NT2/D1 (cell line): ENCODE results near the gene ESCO1.
"Not testable (repeated sequence)": the region's sequence is repeated elsewhere in the genome, so short reads cannot be mapped to it uniquely, and the experiment has no call there.

ENCODE experiments used
- DNase-seq: peaks from one replicate; pipeline ENCODE4 v3.0.0-alpha.2; 2011; ENCODE audit warnings: low read depth, low spot score
- H3K27me3 ChIP-seq: 2 replicates; pipeline ENCODE4 v1.6.0; 2011; ENCODE audit warnings: mild to moderate bottlenecking; ENCODE audit not compliant: insufficient read length, insufficient read depth
- H3K36me3 ChIP-seq: 2 replicates; pipeline ENCODE4 v1.6.1; 2011; ENCODE audit warnings: mild to moderate bottlenecking, low read length, mixed read lengths; ENCODE audit not compliant: insufficient read depth, insufficient read length
- H3K4me1 ChIP-seq: 2 replicates; pipeline ENCODE4 v1.5.1; 2011; ENCODE audit not compliant: insufficient read depth, insufficient read length
- H3K4me3 ChIP-seq: 2 replicates; pipeline ENCODE4 v1.5.1; 2011; ENCODE audit warnings: low read depth; ENCODE audit not compliant: insufficient read length
- H3K9ac ChIP-seq: 2 replicates; pipeline ENCODE4 v1.6.0; 2011; ENCODE audit warnings: low read depth; ENCODE audit not compliant: insufficient read length
- H3K9me3 ChIP-seq: 2 replicates; pipeline ENCODE4 v1.5.1; 2011; ENCODE audit warnings: mild to moderate bottlenecking, low read length; ENCODE audit not compliant: insufficient read depth
- SUZ12 ChIP-seq: IDR thresholded peaks from 2 replicates; pipeline ENCODE4 v1.6.1; 2011; ENCODE audit not compliant: insufficient read length, insufficient read depth; ENCODE audit errors: extremely low read depth
- YY1 ChIP-seq: IDR thresholded peaks from 2 replicates; pipeline ENCODE4 v1.6.1; 2011; ENCODE audit not compliant: insufficient read length, insufficient read depth
- ZNF274 ChIP-seq: IDR thresholded peaks from 2 replicates; pipeline ENCODE4 v1.6.1; 2011; ENCODE audit warnings: mild to moderate bottlenecking, low read depth, low read length

The ESCO1 gene

DNA sequence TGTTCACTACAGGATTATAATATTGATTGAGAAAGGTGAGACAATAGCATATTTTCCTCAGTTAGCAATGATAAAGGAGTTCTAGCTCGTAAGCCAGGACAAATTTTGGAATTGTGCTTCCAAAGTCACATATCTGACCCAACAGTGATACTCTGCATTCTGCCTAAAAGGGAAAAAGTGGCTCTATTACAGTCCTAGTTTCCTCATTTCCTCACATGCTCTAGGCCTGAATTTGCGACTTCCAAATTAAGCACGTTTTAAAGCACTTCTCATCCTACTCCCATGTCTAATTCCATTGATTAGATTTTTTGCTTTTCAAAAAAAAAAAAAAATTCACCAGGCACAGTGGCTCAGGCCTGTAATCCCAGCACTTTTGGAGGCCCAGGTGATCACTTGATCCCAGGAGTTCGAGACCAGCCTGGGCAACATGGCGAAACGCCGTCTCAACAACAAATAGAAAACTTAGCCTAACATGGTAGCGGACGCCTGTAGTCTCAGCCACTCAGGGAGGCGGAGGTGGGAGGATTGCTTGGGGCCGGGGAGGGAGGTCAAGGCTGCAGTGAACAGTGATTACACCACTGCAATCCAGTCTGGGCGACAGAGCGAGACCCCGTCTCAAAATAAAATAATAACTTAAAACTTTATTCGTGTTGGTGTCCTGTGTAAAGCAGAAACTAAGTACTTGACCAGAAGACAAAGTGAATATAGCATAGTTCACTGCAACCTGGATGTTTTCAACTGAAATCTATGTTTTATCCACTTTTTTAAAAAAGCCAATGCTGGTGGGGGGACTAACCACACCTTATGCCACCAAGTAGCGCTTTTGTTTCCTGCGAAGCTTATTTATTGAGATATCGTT is 1.5 kb downstream of the ESCO1 start:
- Histone ChIP-seq H3K4me1 (no peaks in the 10 kb centered on the region), H3K4me3 (peak overlapping the region; percentile 96), H3K36me3 (no peaks in the 10 kb centered on the region), H3K9me3 (peaks cover 7% of the 10 kb centered on the region), H3K9ac (peak overlapping the region; percentile 99), H3K27me3 (no peaks in the 10 kb centered on the region)
- TF ChIP-seq SUZ12 = no peak
- no peak for TF ChIP-seq YY1
- TF ChIP-seq ZNF274 = no peak
- DNase-seq = no peak

DNA sequence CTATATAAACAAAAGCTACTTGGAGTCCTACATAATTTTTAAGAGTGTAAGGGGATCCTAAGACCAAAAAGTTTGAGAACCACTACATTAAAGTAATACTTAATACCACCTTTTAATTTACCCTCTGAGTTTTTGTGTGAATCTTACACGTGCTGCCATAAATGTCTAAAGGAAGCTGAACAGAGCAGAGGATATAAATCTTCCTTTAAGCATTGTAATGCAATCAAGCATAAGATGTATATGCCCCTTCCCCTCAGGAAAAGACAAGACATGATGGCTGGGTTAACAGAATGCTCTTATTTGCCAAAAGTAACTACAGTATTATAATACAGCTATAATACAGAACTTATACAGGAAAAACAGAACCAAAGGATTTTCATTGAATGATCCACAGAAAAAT is 2.9 kb downstream of the ESCO1 start:
- no peak for DNase-seq
- Histone ChIP-seq H3K27me3 (no peaks in the 10 kb centered on the region), H3K9me3 (peaks cover 12% of the 10 kb centered on the region), H3K36me3 (no peaks in the 10 kb centered on the region), H3K9ac (no peak overlapping the region), H3K4me1 (no peaks in the 10 kb centered on the region), H3K4me3 (no peak overlapping the region)
- TF ChIP-seq YY1 (no peak), ZNF274 (no peak), SUZ12 (no peak)

DNA sequence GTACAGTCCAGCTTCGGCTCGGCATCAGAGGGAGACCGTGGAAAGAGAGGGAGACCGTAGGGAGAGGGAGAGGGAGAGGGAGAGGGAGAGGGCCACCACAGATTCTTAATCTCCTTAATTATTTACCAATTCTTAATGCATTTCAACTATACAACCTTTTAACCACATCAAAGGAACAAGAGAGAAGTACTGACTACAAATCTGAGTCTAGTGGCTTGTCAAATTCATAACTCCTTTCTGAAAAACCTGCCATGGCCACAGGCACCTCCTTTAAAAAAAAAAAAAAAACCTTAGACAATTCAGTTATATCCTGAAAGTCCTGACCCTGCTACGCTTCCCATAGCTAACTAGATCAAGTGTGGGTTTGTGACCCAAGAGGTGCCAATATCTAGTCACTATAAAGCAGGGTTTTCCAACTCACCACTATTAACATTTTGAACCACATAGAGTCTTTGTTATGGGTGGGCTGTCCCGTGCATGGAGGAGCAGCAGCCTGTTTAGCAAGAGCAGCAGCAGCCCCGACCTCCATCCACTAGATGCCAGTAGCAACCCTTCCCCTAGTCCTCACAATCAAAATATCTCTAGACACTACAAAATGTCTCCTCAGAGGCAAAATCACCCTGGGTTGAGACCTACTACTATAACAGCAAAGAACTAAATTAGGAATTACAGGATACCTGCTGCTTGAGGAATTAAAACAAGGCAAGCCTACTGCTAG is 6.8 kb downstream of the ESCO1 start:
- Histone ChIP-seq H3K4me1 (no peaks in the 10 kb centered on the region), H3K27me3 (no peaks in the 10 kb centered on the region), H3K36me3 (no peaks in the 10 kb centered on the region), H3K9ac (no peak overlapping the region), H3K9me3 (peaks cover 12% of the 10 kb centered on the region), H3K4me3 (no peak overlapping the region)
- DNase-seq = no peak
- no peak for TF ChIP-seq YY1
- TF ChIP-seq SUZ12 = no peak
- no peak for TF ChIP-seq ZNF274

DNA sequence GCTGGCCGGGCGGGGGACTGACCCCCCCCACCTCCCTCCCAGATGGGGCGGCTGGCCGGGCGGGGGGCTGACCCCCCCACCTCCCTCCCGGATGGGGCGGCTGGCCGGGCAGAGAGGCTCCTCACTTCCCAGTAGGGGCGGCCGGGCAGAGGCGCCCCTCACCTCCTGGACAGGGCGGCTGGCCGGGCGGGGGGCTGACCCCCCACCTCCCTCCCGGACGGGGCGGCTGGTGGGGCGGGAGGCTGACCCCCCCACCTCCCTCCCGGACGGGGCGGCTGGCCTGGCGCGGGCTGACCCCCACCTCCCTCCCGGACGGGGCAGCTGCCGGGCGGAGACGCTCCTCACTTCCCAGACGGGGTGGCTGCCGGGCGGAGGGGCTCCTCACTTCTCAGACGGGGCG is 8.1 kb downstream of the ESCO1 start:
- H3K4me1 ChIP-seq, H3K9ac ChIP-seq, H3K4me3 ChIP-seq, H3K36me3 ChIP-seq, H3K27me3 ChIP-seq, DNase-seq: not testable (repeated sequence)
- H3K9me3 ChIP-seq = peaks cover 12% of the 10 kb centered on the region

DNA sequence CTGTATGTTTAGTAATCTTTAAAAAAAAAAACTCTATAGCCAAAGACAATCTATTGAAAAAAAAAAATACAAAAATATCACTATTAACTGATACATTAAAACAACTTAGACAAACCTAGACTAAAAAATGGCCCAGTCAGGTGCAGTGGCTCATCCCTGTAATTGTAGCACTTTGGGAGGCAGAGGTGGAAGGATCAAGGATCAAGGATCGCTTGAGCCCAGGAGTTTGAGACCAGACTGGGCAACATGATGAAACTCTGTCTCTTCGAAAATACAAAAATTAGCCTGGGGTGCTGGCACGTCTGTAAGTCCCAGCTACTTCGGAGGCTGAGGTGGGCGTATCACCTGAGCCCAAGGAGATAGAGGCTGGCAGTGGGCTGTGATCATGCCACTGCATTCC is 16.1 kb downstream of the ESCO1 start:
- no peak for TF ChIP-seq SUZ12
- no peak for TF ChIP-seq YY1
- TF ChIP-seq ZNF274 = no peak
- Histone ChIP-seq H3K9ac (no peak overlapping the region), H3K9me3 (no peaks in the 10 kb centered on the region), H3K4me1 (no peaks in the 10 kb centered on the region), H3K36me3 (peaks cover 10% of the 10 kb centered on the region), H3K27me3 (no peaks in the 10 kb centered on the region), H3K4me3 (no peak overlapping the region)
- DNase-seq = no peak

DNA sequence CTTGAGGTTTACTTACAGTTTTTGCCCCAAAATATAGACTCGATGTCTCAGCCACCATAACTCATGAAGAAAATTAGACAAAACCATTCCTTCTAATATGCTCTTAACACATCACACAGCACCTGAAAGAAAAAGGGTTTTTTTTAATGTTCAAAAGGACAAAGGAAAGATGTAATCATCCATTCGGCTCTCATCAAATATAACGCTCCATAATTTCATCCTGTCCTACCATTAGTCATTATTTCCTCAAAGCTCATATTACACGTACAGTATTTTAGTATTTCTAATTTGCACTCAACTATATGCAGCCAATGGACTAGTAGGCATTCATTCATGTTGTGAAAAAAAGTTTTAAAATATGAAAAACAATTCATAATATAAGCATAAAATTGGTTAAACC is 24.8 kb downstream of the ESCO1 start:
- TF ChIP-seq SUZ12 (no peak), YY1 (no peak), ZNF274 (no peak)
- H3K36me3 ChIP-seq = peaks cover 50% of the 10 kb centered on the region

DNA sequence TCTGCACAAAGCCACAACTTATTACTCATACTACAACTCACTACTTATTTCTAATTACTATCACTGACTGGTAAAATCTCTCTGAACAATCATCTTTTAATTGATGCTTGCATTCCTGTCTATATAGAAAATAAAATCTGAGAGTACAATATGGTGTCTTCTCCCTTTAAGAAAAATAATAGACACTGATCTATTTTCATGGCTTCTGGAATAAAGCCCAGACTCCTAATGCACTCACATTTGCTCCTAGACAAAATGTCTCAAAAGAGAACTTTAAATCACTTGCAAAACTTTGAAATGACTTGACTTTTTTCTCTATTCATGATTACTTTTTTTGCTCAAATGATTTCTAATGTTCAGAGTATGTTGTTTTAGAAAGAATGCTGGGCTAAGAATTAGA is 28.7 kb downstream of the ESCO1 start:
- no peaks in the 10 kb centered on the region for H3K9me3 ChIP-seq
- no peaks in the 10 kb centered on the region for H3K27me3 ChIP-seq
- H3K9ac ChIP-seq = no peak overlapping the region
- H3K4me1 ChIP-seq = no peaks in the 10 kb centered on the region
- no peak for DNase-seq
- peaks cover 71% of the 10 kb centered on the region for H3K36me3 ChIP-seq
- TF ChIP-seq ZNF274 (no peak), SUZ12 (no peak), YY1 (no peak)
- no peak overlapping the region for H3K4me3 ChIP-seq

More for the DNA sequence above, 24.8 kb downstream of the ESCO1 start:
- DNase-seq = no peak
- Histone ChIP-seq H3K4me3 (no peak overlapping the region), H3K27me3 (no peaks in the 10 kb centered on the region), H3K9ac (no peak overlapping the region), H3K9me3 (no peaks in the 10 kb centered on the region), H3K4me1 (no peaks in the 10 kb centered on the region)

DNA sequence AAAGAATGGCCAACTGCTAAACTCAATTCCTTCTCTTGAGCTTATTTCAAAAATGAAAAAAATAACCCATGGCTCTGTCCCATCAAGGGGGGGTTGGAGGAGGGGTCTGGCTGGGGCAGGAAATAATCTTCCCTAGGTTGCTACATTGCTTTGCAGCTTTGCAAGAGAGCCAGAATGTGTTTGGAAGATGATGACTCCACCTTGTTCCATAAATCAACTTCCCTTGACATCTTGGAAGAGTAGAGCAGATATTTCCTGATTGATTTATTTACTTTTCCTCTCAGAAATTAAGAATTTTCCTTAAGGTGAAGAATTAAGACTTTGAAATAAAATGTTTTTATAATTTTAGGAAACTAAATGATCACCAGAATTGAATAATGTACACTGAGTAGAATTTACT is 41.3 kb downstream of the ESCO1 start:
- Histone ChIP-seq H3K4me3 (no peak overlapping the region), H3K27me3 (no peaks in the 10 kb centered on the region), H3K4me1 (no peaks in the 10 kb centered on the region), H3K9me3 (no peaks in the 10 kb centered on the region), H3K9ac (no peak overlapping the region), H3K36me3 (peaks cover 49% of the 10 kb centered on the region)
- DNase-seq = no peak
- TF ChIP-seq SUZ12 (no peak), YY1 (no peak), ZNF274 (no peak)
